NB4 (cell line): ENCODE results near the gene KRTAP2-4.

Source experiments
- CTCF ChIP-seq: IDR thresholded peaks from one replicate; pipeline ENCODE4 v1.5.1; 2012; ENCODE audit warnings: low read depth, low read length
- MAX ChIP-seq: IDR thresholded peaks from 2 replicates; pipeline ENCODE4 v1.6.1; 2011; ENCODE audit warnings: low read depth, low read length
- MYC ChIP-seq: IDR thresholded peaks from 2 replicates; pipeline ENCODE4 v1.6.1; 2011; ENCODE audit warnings: low read depth, low read length
- POLR2A ChIP-seq: IDR thresholded peaks from 2 replicates; pipeline ENCODE4 v1.6.1; 2011; ENCODE audit warnings: mild to moderate bottlenecking; ENCODE audit not compliant: insufficient read length; ENCODE audit errors: extremely low read depth

- no peak for TF ChIP-seq CTCF
- no peak for TF ChIP-seq MYC
- no peak for TF ChIP-seq POLR2A
- no peak for TF ChIP-seq MAX
These were observed 13.1 kb downstream of the KRTAP2-4 start for GRCh38 chr17:41052566-41052965.
